Measurements from ENCODE around the gene H1-8.
A peak's percentile ranks its signal among the peaks of the same experiment; 100 is the strongest.

Gene H1-8

DNA sequence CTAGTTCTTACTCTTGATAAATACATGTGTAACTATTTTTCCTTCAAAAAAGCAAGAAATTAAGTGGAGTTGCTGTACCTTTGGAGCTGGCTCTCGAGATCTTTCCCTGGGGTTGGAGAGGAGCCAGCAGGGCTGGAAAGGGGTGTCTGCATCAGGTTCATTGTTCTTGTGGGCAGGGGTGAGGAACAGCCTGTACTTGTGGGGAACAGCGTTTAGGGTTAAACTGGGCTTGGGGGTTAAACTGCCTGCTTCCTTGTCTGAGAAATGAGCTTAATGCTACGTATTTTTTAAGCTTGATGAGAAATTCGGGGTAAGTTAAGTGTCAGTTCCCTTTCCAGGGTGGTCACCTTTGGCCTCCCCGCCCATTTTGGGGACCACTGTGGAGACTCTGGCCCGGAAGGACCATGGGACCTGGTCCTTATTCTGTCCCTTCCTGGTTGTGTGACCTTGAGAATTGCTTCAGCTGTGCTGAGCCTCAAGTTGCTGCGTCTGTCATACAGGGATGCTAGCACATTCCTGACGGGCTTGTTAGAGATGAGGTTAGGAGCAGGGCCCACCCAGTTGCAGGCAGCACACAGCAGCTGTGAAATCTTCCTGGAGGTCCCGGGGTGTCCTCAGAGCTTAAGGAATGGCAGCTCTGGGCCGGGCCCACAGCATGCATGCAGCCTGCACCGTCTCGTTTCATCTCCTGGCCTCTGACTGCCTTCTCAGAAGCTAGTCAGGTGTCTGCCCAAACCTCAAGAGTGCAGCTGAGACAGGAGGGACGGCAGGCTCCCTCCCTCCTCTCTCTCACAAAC lies 11.6 kb downstream of the H1-8 start:
- no peak for DNase-seq
- intact Hi-C loops (cut with DNase I), result no loop called here

DNA sequence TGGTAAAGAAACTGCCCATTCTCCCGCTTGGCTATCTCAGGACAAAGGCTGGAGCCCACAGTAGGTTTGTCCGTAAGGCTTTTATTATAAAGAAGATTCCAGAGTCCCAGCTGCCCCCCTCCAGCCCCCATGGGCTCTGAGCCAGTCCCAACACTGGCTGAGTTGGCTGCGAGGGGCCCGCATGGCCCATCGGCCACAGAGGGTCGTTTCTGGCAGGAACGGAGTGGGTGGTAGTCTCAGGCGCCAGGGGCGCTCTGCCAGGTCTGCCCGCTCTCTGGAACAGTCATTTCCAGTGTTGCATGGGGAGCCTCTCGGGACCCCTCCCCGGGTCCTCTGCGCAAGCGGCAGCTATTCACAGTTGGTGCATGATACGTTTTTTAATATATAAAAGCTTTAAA lies 12.2 kb downstream of the H1-8 start:
- intact Hi-C loops (cut with DNase I), result no loop called here
- DNase-seq, result no peak

DNA sequence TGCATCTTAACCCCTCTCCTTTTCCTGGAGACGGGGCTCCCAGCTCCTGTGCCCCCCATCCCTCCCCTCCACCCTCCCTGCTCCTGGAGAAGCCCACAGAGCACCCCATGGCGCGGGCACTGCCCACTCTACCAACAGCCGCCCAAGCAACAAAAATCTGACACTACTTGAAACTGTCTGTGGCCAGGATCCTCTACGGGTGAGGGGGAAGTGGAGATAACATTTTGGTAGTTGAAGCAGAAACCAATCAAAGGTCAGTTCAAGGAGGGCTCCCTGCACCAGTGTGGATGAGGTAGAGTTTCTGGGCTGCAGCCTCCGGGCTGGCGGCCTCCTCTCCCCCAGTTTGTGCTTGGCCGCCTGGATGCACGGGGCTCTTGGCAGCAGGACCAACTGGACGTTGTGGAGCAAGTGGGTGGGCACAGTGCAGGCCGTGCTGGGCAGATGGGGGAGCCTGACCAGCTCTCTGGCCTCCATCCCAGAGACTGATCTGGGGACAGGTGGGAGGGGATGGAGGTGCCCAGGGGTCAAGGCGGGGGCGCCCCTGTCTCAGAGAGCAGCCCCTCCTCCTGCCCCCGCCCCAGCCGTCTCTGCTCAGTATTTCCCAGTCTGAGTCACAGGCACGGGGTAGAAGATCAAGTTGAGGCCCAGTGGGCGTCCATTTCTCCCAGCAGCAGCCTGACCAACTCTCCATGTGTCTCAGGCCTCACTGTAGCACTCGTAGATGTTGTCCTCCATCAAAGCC lies 12.8 kb downstream of the H1-8 start:
- intact Hi-C loops (cut with DNase I), result no loop called here
- no peak for DNase-seq

DNA sequence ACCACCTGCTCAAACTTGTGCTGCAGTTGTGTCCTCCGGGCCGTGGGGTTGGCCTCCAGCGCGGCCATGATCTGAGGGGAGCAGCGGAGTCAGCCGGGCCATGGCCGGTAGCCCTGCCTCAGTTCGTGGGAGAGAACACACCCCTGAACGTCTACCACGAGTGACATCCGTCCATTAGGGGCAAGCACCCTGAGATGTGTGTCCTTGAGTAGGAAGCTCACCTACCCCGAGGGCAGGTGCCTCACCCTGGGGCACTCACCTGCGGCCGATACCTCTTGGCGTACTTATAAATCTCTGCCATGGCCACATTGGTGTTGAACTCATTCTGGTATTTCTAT lies 13.4 kb downstream of the H1-8 start:
- no peak for DNase-seq
- intact Hi-C loops (cut with DNase I), result no loop called here

DNA sequence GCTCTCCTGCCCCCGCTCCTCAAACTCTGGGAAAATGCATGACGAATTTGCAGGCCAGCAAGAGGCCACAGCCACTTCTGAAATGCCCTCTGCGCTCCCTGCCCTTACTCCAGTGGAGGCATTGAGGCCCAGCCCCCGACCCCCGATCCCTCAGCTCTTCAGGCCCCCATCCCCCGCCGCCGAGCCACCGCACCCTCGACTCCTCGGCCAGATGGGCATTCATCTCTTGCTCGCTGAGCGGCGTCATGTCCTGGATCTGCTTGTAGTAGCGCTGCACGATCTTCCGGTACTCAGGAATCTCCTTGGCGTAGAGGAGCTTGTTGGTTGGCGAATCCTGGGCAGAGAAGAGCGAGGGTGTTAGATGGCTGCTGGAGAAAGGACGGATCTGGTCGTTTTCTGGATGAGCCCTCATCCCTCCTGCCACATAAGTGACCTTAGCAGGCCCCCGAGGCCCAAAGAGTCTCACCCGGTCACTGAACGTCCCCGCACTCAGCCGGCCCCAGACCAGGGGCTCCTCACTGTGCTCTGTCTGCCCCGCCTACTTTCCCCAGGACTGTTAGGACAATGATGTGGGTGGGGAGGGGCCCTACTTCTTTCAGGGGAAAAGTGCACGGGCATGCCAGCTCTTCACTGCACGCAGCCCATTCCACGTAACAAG lies 14.0 kb downstream of the H1-8 start:
- DNase-seq, result peak in 2 of 10 donors; percentile 49 to 80
- intact Hi-C loops (cut with DNase I), result no loop called here

DNA sequence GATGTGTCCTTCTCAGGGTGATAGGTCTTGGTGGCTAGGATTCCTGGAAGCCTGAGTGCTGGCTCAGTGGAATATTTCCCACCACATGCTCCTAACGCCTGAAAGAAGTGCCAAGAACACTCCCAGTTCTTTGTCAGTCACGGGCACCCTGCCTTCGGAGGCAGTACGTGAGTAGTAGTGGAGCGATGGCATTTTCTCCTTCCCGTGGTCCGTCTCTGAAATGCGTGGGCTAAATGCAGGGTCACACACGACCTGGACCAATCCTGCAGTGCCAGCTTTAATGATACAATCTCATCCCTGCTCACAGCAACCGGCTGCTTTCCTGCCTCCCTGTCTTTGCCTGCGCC lies 14.5 kb downstream of the H1-8 start:
- intact Hi-C loops (cut with DNase I), result no loop called here
- peak in 3 of 10 donors; percentile 28 to 43 (median 42) for DNase-seq

DNA sequence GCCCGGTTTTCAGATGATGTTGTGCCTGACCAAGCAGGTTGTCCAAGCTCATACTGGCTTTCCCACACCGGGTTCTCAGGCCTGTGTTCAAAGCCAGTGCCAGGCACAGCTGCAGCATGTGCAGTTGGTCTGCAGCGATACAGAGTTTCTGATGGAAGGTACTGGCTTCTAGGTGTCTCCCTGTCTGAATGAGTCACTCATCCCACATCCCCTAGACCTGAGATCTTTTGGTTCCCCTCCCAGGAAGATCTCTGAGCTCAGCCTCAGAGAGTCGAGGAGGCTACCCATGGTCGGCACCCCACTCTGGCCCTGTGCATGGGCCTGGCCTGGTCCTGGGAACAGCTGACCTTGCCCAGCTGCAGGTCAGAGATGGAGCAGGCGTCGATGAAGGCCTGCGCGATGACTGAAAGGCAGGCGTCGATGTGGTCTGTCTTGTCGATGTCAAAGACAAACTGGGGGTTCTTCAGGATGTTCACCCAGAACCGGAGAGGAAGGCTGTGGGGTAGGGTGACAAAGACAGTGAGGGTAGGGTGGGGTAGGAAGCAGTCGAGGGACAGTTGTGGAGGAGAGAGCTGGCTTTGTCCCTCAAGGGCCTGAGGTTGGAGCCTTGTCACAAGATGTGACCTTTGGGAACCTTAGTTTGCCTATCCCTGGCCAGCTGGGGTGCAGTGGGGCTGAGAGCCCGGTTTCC lies 15.3 kb downstream of the H1-8 start:
- intact Hi-C loops (cut with DNase I), result no loop called here
- DNase-seq, result no peak

DNA sequence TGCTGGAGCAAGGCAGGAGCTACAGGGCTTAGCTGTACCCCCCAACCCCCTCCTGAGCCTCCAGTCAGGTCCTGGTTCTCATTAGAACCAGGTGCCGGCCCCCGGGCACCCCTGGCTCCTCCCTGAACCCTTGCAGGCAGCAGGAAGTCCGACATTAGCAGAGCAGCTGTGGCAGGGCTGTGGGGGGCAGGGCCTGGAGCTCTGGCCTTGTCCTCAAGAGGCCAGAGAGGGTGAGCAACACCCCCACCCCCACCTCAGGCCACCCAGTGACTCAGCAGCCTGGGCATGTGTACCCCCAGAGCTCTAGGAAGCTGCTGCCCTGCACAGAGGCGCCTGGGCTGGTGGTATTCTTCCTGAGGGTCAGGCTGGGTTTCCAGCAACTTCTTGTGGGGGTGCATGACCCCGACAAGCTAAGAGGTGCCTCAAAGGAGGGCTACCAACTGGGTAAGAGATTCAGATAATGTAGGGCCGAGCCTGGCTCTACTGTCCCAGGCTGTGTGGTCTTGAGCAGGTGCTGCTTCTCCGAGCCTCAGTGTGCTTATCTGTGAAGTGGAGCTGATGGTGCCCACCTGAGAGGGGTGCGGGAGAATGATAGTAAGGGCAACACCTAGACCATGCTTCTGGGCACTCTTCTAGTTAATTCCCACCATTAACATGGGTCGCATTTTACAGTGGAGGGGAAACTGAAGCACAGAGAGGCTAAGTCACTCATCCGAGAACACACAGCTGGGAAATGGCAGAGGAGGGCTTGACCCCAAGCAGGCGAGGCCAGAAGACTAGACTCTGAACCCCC lies 16.0 kb downstream of the H1-8 start:
- intact Hi-C loops (cut with DNase I), result no loop called here
- DNase-seq, result no peak

DNA sequence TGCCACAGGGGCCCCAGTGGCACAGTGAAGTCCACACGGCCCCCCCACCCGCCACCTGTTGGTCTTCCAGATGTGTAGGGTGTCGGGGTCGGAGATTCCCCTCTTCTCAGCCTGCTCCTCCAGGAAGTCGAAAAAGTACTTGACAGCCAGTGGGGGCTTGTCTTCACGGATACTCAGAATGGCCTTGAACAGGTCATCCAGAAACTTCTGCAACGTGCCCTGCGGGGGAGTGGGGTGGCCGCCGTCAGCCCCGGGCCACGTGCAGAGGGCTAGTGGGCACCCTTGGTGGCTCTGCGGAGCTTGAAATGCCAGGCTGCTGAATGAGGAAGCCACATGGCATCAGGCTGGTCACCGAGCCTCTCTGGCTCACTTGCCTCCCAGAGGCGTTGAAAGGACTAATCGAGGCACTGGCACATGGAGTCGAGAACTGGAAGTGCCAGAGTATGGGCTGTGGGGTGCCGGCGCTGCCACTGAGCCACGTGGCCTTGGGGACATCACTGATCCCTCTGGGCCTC lies 16.6 kb downstream of the H1-8 start:
- intact Hi-C loops (cut with DNase I), result no loop called here
- no peak for DNase-seq

DNA sequence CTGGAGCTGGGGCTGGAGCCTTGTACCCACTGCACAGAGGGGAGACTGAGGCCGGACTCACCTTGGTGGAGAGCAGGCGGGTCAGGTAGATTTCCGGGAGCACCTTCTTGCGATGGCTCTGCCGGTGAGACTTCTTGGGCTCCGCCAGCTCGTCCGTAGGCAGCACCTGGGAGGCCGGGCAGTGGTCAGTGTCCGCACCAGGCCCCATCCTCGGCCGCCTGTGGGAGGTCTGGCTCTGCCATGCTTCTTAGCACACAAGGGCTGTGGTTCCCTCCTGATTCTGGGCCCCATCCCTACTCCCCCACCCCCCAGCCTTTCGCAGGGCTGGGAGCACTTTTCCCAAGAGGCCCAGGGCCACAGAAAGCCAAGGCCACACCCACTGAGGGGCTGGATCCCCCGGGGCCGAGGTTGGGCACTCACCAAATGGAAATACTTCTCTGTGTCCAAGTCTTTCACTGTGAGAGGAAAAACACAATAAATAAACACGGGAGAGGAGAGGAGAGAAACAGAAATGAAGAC lies 17.4 kb downstream of the H1-8 start:
- intact Hi-C loops (cut with DNase I), result no loop called here
- no peak for DNase-seq

DNA sequence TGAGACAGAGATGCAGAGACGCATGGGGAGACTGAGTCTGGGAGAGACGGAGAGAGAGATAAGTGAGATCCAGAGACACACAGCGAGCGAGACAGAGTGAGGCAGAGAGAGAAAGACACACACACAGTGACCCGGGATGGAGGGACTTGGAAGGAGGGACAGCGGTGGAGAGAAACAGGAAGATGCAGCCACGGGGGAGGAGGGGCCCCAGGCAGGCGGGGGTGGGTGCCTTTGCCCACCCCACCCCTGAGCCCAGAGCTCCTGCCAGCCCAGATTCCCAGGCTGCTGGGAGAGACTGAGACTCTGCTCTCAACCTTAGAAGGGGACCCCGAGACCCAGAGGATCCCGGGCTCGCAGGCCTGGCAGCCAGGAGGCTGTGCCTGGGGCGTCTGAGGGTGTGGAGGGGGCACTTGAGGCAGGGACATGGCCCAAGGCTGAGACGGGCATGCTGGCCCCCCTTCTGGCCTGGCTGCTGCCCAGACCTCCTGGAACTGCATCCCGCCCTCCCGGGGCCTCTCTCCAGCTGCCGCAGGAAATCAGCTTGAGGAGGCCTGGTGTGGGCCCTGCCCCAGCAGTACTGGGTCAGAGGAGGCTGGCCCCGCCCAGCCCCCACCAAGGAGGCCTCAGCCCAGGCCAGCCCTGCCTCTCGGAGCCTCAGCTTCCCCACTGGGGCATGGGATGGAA lies 18.1 kb downstream of the H1-8 start:
- DNase-seq, result peak in 2 of 10 donors; percentile 35 to 42
- intact Hi-C loops (cut with DNase I), result no loop called here

DNA sequence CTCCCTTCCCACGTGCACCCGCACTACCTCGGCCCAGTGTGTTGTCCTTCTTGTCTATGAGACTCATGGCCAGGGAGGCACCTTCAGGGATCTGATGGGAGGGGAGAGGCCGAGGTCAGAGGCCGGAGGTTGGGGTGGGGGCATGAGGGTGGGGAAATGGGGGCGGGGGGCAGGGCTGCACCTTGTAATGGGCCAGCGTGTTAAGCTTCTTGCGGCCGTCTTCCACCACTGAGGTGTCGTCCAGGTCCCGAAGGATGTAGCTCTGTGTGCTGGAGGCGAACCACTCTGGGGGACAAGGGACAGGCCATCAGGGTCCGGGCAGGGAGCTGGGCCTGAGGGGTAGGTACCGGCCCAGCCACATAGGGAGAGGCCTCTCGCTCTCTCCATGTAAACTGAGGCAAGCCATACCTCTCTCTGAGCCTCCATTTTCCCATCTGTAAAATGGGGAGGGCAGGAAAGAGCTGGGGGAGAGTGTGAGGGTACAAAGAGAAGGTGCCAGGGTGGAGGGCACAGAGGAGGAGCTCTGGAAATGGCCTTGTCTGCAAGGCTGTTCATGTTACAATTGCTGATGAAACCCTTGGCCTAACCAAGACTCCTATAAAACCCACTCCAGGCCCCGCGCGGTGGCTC lies 18.8 kb downstream of the H1-8 start:
- no peak for DNase-seq
- intact Hi-C loops (cut with DNase I), result no loop called here

DNA sequence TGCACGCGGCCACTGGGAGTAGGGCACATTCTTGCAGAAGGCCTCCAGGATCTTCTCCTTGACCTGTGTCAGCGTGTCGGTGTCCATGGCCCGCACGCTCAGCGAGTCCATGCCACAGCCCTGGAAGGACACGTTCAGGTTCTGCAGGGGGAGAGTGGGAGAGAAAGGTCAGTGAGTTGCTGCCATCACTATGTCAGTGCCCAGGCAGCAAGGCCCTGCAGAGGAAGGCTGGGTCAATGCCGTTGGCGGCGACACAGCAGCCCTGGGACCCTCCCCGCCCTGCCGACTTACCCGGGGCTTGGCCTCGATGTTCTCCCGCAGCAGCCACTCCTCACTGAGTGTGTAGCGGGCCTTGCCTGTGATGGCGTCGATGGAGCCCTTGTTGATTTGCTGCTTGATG lies 19.8 kb downstream of the H1-8 start:
- DNase-seq, result no peak
- intact Hi-C loops (cut with DNase I), result no loop called here

DNA sequence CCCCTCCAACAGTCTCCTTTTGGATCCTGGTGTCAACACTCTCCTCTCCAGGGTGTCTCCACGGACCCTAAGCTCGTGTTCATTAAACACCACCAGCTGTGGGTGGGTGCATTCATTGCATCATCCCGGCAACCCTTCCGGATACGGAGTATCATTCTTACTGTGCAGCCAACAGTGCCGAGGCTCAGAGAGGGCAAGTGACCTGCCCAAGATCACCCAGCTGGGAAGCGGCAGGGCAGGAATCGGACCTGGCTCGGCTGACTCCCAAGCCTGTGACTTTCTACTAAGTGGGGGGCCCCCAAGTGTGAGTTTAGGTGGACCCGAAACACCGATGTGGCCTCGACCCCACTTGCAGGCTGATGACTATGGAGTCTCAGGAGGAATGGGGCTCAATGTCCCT lies 20.4 kb downstream of the H1-8 start:
- intact Hi-C loops (cut with DNase I), result no loop called here
- no peak for DNase-seq

DNA sequence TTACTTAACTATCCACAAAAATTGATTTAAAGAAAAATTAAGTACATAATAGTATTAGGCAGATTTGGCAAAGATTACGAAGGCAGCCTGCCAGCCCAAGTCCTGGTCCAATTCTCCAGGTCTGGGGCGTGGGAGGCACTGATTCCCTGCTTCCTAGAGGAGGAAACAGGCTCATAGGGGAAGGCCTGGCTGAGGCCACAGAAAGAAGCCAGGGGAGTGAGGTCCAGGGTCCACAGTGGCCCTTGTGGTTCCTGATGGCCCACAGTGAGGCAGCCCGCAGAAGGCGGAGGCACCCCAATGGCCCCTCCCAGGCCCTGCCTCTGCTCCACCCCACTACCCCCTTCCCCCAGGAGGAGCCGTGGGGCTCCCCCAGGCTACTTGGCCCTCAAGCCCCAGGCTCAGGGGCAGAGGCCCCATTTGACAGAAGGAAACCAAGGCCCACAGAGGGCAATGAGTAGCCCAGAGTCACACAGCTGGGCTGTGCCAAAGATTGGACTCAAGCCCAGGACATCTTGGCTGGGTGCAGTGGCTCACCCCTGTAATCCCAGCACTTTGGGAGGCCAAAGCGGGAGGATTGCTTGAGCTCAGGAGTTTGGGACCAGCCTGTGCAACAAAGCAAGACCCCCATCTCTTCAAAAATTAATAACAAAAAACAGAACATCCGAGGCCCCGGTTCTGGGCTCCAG lies 21.0 kb downstream of the H1-8 start:
- intact Hi-C loops (cut with DNase I), result no loop called here
- no peak for DNase-seq

DNA sequence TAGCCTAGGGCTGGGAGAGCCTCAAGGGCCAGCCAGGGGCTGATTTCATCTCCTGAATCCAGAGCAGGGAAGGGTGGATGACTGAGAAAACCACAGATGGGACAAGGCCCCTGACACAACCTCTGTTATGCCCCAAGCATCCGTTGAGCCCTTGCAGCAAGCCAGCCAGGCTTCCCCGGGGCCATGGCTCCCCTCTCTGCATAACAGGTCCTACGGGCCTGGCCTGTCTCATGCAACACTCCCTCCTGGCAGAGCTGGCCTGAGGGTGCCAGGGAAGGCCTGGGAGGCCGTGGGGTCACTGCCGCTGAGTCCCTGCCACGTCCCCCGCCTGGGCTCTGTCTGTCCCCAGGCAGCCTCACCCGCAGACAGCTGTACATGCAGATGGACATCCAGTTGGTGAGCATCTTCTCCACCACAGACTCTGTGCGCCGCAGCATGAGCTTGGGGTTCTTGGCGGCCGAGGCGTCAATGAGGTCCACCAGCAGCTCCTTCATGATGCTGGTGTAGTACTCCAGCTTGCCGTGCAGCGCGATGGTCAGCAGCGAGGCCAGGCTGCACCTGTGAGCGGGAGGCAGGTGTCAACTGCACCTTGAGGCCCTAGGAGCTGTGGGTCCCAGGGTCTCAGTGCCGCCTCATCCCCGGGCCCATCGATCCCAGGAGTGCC lies 22.1 kb downstream of the H1-8 start:
- intact Hi-C loops (cut with DNase I), result no loop called here
- DNase-seq, result no peak

DNA sequence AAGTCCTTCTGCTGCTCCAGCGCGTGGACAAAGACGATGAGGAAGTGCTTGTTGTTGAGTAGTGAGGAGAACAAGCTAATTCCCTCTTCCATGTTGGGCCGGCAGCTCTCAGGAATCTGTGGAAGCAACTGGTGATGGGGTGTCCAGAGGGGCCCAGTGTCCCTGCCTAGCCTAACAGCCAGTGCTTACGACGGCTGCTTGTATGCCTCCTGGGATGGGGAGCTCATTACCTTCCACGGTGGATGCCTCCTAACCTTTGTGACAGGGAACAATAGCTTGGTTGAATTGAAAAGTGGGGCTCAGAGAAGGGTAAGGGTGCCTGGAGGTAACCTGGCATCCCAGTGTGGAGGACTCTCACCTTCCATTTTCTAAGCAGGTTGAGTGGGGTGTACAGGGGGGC lies 22.9 kb downstream of the H1-8 start:
- DNase-seq, result no peak
- intact Hi-C loops (cut with DNase I), result no loop called here

DNA sequence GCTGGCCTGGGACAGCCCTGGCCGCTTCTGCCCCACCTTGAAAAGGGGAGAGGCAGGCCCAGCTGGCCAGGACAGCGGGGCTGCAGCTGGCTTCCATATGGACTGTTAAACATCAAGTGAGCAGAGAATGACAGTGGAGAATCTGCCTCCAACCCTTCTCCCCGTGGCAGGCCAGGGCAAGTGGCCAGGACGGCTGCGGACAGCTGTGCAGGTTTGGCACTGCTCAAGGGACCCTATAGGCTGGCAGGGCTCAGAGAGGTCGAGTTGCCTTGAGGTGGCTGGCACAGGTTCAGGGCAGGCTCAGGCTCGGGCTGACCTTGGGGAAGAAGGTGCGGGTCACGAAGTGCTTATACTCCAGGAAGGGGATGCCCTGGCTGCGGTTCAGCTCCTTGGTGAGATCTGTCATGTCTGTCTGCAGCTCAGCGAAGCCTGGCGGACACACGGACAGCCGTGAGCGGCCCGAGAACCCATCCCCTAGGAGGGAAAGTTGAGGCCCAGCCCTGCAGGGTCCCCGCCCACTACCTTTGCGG lies 24.3 kb downstream of the H1-8 start:
- intact Hi-C loops (cut with DNase I), result no loop called here
- no peak for DNase-seq

All from posterior cingulate gyrus (tissue), 11 donors.